Astrocyte of the spinal cord (primary cell): Measurements from ENCODE around the gene ERC2.

ENCODE experiments used
- DNase-seq: peaks from one replicate; pipeline ENCODE4 v3.0.0; 2011; ENCODE audit warnings: low read depth, low spot score
- H3K4me3 ChIP-seq: 2 replicates; pipeline ENCODE4 v1.5.1; 2011; ENCODE audit warnings: low read depth, mild to moderate bottlenecking, low read length, moderate library complexity
- CTCF ChIP-seq: IDR thresholded peaks from 2 replicates; pipeline ENCODE4 v1.5.1; 2012; ENCODE audit warnings: low read depth, mild to moderate bottlenecking, low read length, inconsistent platforms
- in situ Hi-C: cut with HindIII; loops from 2 replicates; pipeline ENCODE4 v1.10.0; 2017; ENCODE audit warnings: low sequenced_read_pairs

The ERC2 gene

GRCh38 chr3:56484525-56485032 is 16.3 kb upstream of the ERC2 start:
- no peak overlapping the region for H3K4me3 ChIP-seq
- no peak for DNase-seq
- in situ Hi-C loops = no loop called here
- TF ChIP-seq CTCF = no peak

- TF ChIP-seq CTCF = no peak
- in situ Hi-C loops = no loop called here
- no peak overlapping the region for H3K4me3 ChIP-seq
- DNase-seq = no peak
Observed at GRCh38 chr3:56484122-56484521, 15.9 kb upstream of the ERC2 start.

- in situ Hi-C loops = no loop called here
- no peak for DNase-seq
Observed at GRCh38 chr3:56477646-56478045, 9.4 kb upstream of the ERC2 start.

GRCh38 chr3:56476771-56477170 is 8.5 kb upstream of the ERC2 start:
- no peak for DNase-seq
- in situ Hi-C loops = no loop called here
- no peak for TF ChIP-seq CTCF
- no peak overlapping the region for H3K4me3 ChIP-seq

More at GRCh38 chr3:56477646-56478045, 9.4 kb upstream of the ERC2 start:
- no peak for TF ChIP-seq CTCF
- no peak overlapping the region for H3K4me3 ChIP-seq

GRCh38 chr3:56471771-56472170 is 3.5 kb upstream of the ERC2 start:
- H3K4me3 ChIP-seq = no peak overlapping the region
- TF ChIP-seq CTCF = no peak
- in situ Hi-C loops = no loop called here
- no peak for DNase-seq

GRCh38 chr3:56469141-56469540 is 874 bp upstream of the ERC2 start:
- in situ Hi-C loops = no loop called here
- peak; percentile 12 for DNase-seq
- no peak for TF ChIP-seq CTCF
- no peak overlapping the region for H3K4me3 ChIP-seq

GRCh38 chr3:56467801-56468183 is 475 bp downstream of the ERC2 start:
- no peak for DNase-seq
- TF ChIP-seq CTCF = no peak
- peak overlapping the region; percentile 56 for H3K4me3 ChIP-seq
- in situ Hi-C loops = no loop called here
